K562 (cell line): ENCODE measurements around the gene MYMX. TPM values are rescaled to one million over a fixed set of nuclear protein-coding genes. Genes with fewer than 3 reads are reported as not detected.

Experiments
- ATAC-seq: fragments of 200-7000 bp; cut with Tn5 transposase; 3 replicates; pipeline ENCODE4 v1.9.1; 2020; ENCODE audit warnings: moderate library complexity
- BruUV-seq: library from RNA; stranded (reverse); fragments of 400-500 nt; replicated peaks from 2 replicates; lab custom pipeline; 2021; lab: Mats Ljungman, UMichigan
- CTCF ChIA-PET: fragments of 300-600 bp; formaldehyde crosslinking; extraction: SDS; loops from one replicate; lab custom pipeline; 2021; ENCODE audit warnings: low intra/inter-chr PET ratio; lab: Yijun Ruan, JAX
- POLR2A ChIA-PET: fragments of 300-600, 350-650 bp; sonication (Branson Sonifier 250); formaldehyde crosslinking; extraction: SDS; loops from one replicate; lab custom pipeline; 2021; ENCODE audit warnings: antibody characterized with exemption, inconsistent platforms; lab: Yijun Ruan, JAX
- DNase-seq, 4 experiments: peaks; one replicate each; pipeline versions ENCODE4 v3.0.0 to v3.0.0-alpha.2; 2011 to 2018; ENCODE audit warnings: low spot score in 3 of 4, mixed read lengths in 3 of 4; ENCODE audit errors: extremely low read depth in 1 of 4
- FAIRE-seq: peaks from 2 replicates; lab custom pipeline; 2011; peaks lifted over from hg19 to GRCh38; lab: Jason Lieb, UNC
- H2AFZ ChIP-seq: 2 replicates; pipeline ENCODE4 v1.6.0; 2011; ENCODE audit warnings: low read depth, low read length, control low read depth, inconsistent platforms
- H3K27ac ChIP-seq: fragments of 200-600 bp; 3 replicates; pipeline ENCODE4 v1.8.0; 2011; ENCODE audit warnings: low read depth, mild to moderate bottlenecking, control low read depth, inconsistent platforms, low read length, moderate library complexity, mixed read lengths; ENCODE audit errors: extremely low read depth
- H3K27me3 ChIP-seq, 2 experiments: fragments of 300-600 bp in 1 of 2; 2 replicates in 1 of 2; 3 replicates in 1 of 2; pipeline versions ENCODE4 v1.6.0 to v1.8.0; 2011; ENCODE audit warnings: inconsistent platforms in 2 of 2, low read length in 2 of 2, mild to moderate bottlenecking in 1 of 2, mixed read lengths in 1 of 2, moderate library complexity in 1 of 2; ENCODE audit not compliant: control insufficient read depth in 2 of 2, insufficient read depth in 2 of 2
- H3K36me3 ChIP-seq: fragments of 300-600 bp; 3 replicates; pipeline ENCODE4 v1.8.0; 2011; ENCODE audit warnings: mild to moderate bottlenecking, low read length, inconsistent platforms; ENCODE audit not compliant: control insufficient read depth, insufficient read depth
- H3K4me1 ChIP-seq, 2 experiments: fragments of 200-600 bp in 1 of 2; replicated peaks in 1 of 2; 2 replicates in 1 of 2; 3 replicates in 1 of 2; pipeline versions ENCODE4 v1.5.1 to v1.8.0; 2011; ENCODE audit warnings: inconsistent platforms in 2 of 2, low read length in 2 of 2, mild to moderate bottlenecking in 1 of 2, mixed read lengths in 1 of 2, moderate library complexity in 1 of 2; ENCODE audit not compliant: control insufficient read depth in 2 of 2, insufficient read depth in 2 of 2
- H3K4me2 ChIP-seq: 2 replicates; pipeline ENCODE4 v1.6.1; 2011; ENCODE audit warnings: low read length, control low read depth, inconsistent platforms, mixed read lengths; ENCODE audit not compliant: insufficient read depth
- H3K4me3 ChIP-seq: fragments of 200-600 bp; sonication (generic), shearing (Covaris generic); 2 replicates; pipeline ENCODE4 v1.5.1; 2016; ENCODE audit warnings: control low read depth, inconsistent platforms
- H3K79me2 ChIP-seq: fragments of 200-600 bp; 3 replicates; pipeline ENCODE4 v1.8.0; 2011; ENCODE audit warnings: low read length, inconsistent platforms; ENCODE audit not compliant: control insufficient read depth, insufficient read depth
- H3K9ac ChIP-seq, 2 experiments: 2 replicates each; pipeline versions ENCODE4 v1.6.0 to v1.6.1; 2011; ENCODE audit warnings: low read depth in 2 of 2, low read length in 2 of 2, control low read depth in 1 of 2, inconsistent platforms in 1 of 2, mild to moderate bottlenecking in 1 of 2, mixed read lengths in 1 of 2; ENCODE audit not compliant: insufficient read depth in 1 of 2
- H3K9me1 ChIP-seq: one replicate; pipeline ENCODE4 v1.6.0; 2011; ENCODE audit warnings: inconsistent platforms, mild to moderate bottlenecking, low read length, moderate library complexity; ENCODE audit not compliant: control insufficient read depth, insufficient read depth
- H3K9me3 ChIP-seq: replicated peaks from 2 replicates; pipeline ENCODE4 v1.5.1; 2011; ENCODE audit warnings: low read depth, low read length, inconsistent platforms; ENCODE audit not compliant: control insufficient read depth, insufficient read depth
- H4K20me1 ChIP-seq: replicated peaks from 2 replicates; pipeline ENCODE4 v1.6.1; 2011; ENCODE audit warnings: low read length, inconsistent platforms, mixed read lengths; ENCODE audit not compliant: control insufficient read depth, insufficient read depth
- BMI1 ChIP-seq: fragments of 150-350 bp; IDR thresholded peaks from 2 replicates; pipeline ENCODE4 v1.6.1; 2014; ENCODE audit warnings: low read length
- C11orf30 ChIP-seq: fragments of 450-650 bp; IDR thresholded peaks from 2 replicates; pipeline ENCODE4 v1.6.1; 2016; ENCODE audit warnings: low read depth, mild to moderate bottlenecking
- POLR2G ChIP-seq: fragments of 200-400 bp; formaldehyde crosslinking; IDR thresholded peaks from 2 replicates; pipeline ENCODE4 v1.6.1; 2017; ENCODE audit warnings: low read depth, mild to moderate bottlenecking, antibody characterized with exemption, low read length, moderate library complexity
- RBM17 ChIP-seq: fragments of 200-400 bp; formaldehyde crosslinking; IDR thresholded peaks from 2 replicates; pipeline ENCODE4 v1.6.1; 2017; ENCODE audit warnings: low read depth, mild to moderate bottlenecking, low read length, borderline replicate concordance
- TOE1 ChIP-seq, 2 experiments: fragments of 450-650 bp in 1 of 2; sonication (generic) in 1 of 2; formaldehyde crosslinking in 1 of 2; IDR thresholded peaks; 2 replicates each; pipeline versions ENCODE4 v1.7.1 to v1.8.0; 2016 to 2022; ENCODE audit warnings: borderline replicate concordance in 2 of 2, mild to moderate bottlenecking in 2 of 2, antibody characterized with exemption in 1 of 2, inconsistent platforms in 1 of 2, low read depth in 1 of 2, missing genetic modification reagents in 1 of 2, moderate library complexity in 1 of 2
- WGBS: fragments of 100-300 bp; shearing (Covaris generic); methylation state at CpG from one replicate; pipeline ENCODE4 v1.1.6; 2016; ENCODE audit warnings: low coverage, mixed read lengths; ENCODE audit not compliant: insufficient coverage; ENCODE audit errors: missing lambda C conversion rate; 5-methylcytosine and 5-hydroxymethylcytosine counted together
- in situ Hi-C: fragments of 300-500 bp; cut with MboI; formaldehyde crosslinking; loops from 4 replicates; pipeline ENCODE4 v1.15.0; 2018; ENCODE audit warnings: inconsistent platforms, mixed read lengths
- intact Hi-C: fragments of 100-400 bp; cut with micrococcal nuclease; formaldehyde crosslinking; loops from 2 replicates; pipeline ENCODE4 v1.14.2; 2022
- polyA plus RNA-seq, 8 experiments: library from polyadenylated mRNA; depleted of rRNA in 4 of 8; stranded (reverse) in 5 of 8; unstranded in 3 of 8; fragments of >200 nt; fragmentation: Nextera tagmentation in 2 of 8; fragmentation: Illumina TruSeq in 1 of 8; extraction: Ambion mirVana in 2 of 8; extraction: Trizol in 1 of 8; gene quantifications; 2 replicates each; pipeline versions ENCODE4 v1.2.1 to v1.2.3, GENCODE V29; 2011 to 2014; ENCODE audit warnings: inconsistent platforms in 1 of 8, missing spikeins in 1 of 8
- total RNA-seq, 7 experiments: library from RNA; depleted of rRNA in 6 of 7; stranded (reverse); fragments of >200 nt in 6 of 7; fragmentation: Illumina TruSeq in 2 of 7; extraction: Trizol in 2 of 7; gene quantifications; 2 replicates each; pipeline versions ENCODE4 v1.2.1 to v1.2.3, GENCODE V29; 2011 to 2021; ENCODE audit warnings: low replicate concordance in 1 of 7
- TF ChIP-seq, protein P1 (sequence below): fragments of 450-650 bp; IDR thresholded peaks from 2 replicates; pipeline ENCODE4 v1.6.1; 2018; ENCODE audit warnings: mild to moderate bottlenecking, low read depth; ENCODE audit not compliant: partially characterized antibody
- TF ChIP-seq, protein P2 (sequence below): IDR thresholded peaks from 3 replicates; pipeline ENCODE4 v1.6.1; 2011; ENCODE audit warnings: borderline replicate concordance, mild to moderate bottlenecking, moderate library complexity; ENCODE audit not compliant: insufficient read length; ENCODE audit errors: extremely low read depth
- TF ChIP-seq, protein P3 (sequence below), 2 experiments: fragments of 250-450 bp in 1 of 2; fragments of 450-650 bp in 1 of 2; sonication (Bioruptor Pico) in 1 of 2; IDR thresholded peaks; 2 replicates each; pipeline versions ENCODE4 v1.6.1 to v1.8.0; 2016 to 2021; ENCODE audit warnings: mild to moderate bottlenecking in 2 of 2, moderate library complexity in 2 of 2, missing compliant biosample characterization in 1 of 2, missing genetic modification characterization in 1 of 2

MYMX gene
- total and polyA plus RNA-seq, 9 of the 15 experiments (the other 6 are each of a cell fraction or from before 2014, with no cell fraction given), result 0.12 TPM; not detected in 8

DNA sequence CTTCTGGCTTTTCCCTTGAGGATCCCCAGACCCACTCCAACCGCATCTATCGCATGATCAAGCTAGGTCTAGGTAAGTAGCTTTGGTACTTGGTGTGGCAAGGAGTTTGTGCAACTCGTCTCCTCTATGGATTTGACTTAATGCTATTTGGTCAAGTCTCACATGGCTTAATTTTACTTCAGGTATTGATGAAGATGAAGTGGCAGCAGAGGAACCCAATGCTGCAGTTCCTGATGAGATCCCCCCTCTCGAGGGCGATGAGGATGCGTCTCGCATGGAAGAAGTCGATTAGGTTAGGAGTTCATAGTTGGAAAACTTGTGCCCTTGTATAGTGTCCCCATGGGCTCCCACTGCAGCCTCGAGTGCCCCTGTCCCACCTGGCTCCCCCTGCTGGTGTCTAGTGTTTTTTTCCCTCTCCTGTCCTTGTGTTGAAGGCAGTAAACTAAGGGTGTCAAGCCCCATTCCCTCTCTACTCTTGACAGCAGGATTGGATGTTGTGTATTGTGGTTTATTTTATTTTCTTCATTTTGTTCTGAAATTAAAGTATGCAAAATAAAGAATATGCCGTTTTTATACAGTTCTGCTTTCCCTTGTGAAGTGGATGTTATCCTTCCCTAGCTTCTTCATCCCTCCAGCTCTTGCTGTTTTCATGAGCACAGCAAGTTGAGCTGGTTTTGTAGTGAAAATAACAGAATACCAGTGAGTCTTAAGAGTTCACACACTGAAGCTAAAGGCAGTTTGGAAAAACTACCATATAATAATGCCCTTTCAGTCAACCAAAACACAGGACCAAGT is 36.8 kb downstream of the MYMX start:
- in situ Hi-C loops (no loop called here), intact Hi-C loops (loop anchor here (2.0 kb wide), 1 partner anchor 29 kb away; no protein-coding TSS in a partner anchor)
- ChIA-PET CTCF (interaction anchor here (0.8 to 1.5 kb wide), 4 partner anchors 11 to 157 kb away, joined by 3 to 7 read pairs (median 6); no protein-coding TSS in a partner anchor), POLR2A (interaction anchor here (0.7 to 2.6 kb wide), 10 partner anchors 9 to 93 kb away, joined by 3 to 12 read pairs (median 4); no protein-coding TSS in a partner anchor)
- DNase-seq (peak in 1 of 4 experiments; percentile 84), FAIRE-seq (peak; percentile 84), ATAC-seq (peak; percentile 54)
- H3K9me1 ChIP-seq, result peaks cover 30% of the 10 kb centered on the region
- H3K4me2 ChIP-seq, result no peak overlapping the region
- H4K20me1 ChIP-seq, result peaks cover 77% of the 10 kb centered on the region
- H3K27ac ChIP-seq, result peak overlapping the region; percentile 32; the same call in 1 of the 3 replicates
- no peaks in the 10 kb centered on the region for H3K27me3 ChIP-seq
- no peak overlapping the region for H3K9ac ChIP-seq
- H3K79me2 ChIP-seq, result peaks cover 62% of the 10 kb centered on the region
- WGBS, result 50% methylated on average over 10 of the region's 10 CpGs
- TSS peak; percentile 17 for BruUV-seq
- peaks cover 83% of the 10 kb centered on the region for H3K36me3 ChIP-seq
- H2AFZ ChIP-seq, result no peak overlapping the region
- H3K4me1 ChIP-seq, result peaks cover 43 to 58% of the 10 kb centered on the region in 2 experiments
- no peaks in the 10 kb centered on the region for H3K9me3 ChIP-seq
- no peak overlapping the region for H3K4me3 ChIP-seq
- TF ChIP-seq C11orf30 (no peak), RBM17 (no peak), TOE1 (IDR thresholded peaks at IDR 0.05; ENCODE audit: borderline replicate concordance) (0 out of 2 replicates have a peak, but pooled peaks have one; percentile 26), TOE1 (CRISPR knock-in tag; IDR thresholded peaks at IDR 0.05; ENCODE audit: borderline replicate concordance, low read depth) (no peak), POLR2G (peak; percentile 13; the same call in 1 of the 2 replicates), BMI1 (no peak)
- TF ChIP-seq, protein P1, sequence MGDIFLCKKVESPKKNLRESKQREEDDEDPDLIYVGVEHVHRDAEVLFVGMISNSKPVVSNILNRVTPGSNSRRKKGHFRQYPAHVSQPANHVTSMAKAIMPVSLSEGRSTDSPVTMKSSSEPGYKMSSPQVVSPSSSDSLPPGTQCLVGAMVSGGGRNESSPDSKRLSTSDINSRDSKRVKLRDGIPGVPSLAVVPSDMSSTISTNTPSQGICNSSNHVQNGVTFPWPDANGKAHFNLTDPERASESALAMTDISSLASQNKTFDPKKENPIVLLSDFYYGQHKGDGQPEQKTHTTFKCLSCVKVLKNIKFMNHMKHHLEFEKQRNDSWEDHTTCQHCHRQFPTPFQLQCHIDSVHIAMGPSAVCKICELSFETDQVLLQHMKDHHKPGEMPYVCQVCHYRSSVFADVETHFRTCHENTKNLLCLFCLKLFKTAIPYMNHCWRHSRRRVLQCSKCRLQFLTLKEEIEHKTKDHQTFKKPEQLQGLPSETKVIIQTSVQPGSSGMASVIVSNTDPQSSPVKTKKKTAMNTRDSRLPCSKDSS, result no peak
- TF ChIP-seq, protein P2, sequence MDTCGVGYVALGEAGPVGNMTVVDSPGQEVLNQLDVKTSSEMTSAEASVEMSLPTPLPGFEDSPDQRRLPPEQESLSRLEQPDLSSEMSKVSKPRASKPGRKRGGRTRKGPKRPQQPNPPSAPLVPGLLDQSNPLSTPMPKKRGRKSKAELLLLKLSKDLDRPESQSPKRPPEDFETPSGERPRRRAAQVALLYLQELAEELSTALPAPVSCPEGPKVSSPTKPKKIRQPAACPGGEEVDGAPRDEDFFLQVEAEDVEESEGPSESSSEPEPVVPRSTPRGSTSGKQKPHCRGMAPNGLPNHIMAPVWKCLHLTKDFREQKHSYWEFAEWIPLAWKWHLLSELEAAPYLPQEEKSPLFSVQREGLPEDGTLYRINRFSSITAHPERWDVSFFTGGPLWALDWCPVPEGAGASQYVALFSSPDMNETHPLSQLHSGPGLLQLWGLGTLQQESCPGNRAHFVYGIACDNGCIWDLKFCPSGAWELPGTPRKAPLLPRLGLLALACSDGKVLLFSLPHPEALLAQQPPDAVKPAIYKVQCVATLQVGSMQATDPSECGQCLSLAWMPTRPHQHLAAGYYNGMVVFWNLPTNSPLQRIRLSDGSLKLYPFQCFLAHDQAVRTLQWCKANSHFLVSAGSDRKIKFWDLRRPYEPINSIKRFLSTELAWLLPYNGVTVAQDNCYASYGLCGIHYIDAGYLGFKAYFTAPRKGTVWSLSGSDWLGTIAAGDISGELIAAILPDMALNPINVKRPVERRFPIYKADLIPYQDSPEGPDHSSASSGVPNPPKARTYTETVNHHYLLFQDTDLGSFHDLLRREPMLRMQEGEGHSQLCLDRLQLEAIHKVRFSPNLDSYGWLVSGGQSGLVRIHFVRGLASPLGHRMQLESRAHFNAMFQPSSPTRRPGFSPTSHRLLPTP, result no peak
- TF ChIP-seq, protein P3, sequence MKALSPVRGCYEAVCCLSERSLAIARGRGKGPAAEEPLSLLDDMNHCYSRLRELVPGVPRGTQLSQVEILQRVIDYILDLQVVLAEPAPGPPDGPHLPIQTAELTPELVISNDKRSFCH (CRISPR knock-in tag; IDR thresholded peaks at IDR 0.05), result no peak
- TF ChIP-seq, protein P3 (tag; IDR thresholded peaks at IDR 0.05), result 0 out of 2 replicates have a peak, but pooled peaks have one; percentile 24
